HPDE6-E6E7 (cell line): ENCODE results near the gene CTIF.
"Not testable (repeated sequence)": the region's sequence is repeated elsewhere in the genome, so short reads cannot be mapped to it uniquely, and the experiment has no call there.

Experiments used
- DNase-seq: peaks from one replicate; pipeline ENCODE4 v3.0.0; 2011; ENCODE audit warnings: missing footprints; ENCODE audit errors: extremely low spot score

The CTIF gene

DNA sequence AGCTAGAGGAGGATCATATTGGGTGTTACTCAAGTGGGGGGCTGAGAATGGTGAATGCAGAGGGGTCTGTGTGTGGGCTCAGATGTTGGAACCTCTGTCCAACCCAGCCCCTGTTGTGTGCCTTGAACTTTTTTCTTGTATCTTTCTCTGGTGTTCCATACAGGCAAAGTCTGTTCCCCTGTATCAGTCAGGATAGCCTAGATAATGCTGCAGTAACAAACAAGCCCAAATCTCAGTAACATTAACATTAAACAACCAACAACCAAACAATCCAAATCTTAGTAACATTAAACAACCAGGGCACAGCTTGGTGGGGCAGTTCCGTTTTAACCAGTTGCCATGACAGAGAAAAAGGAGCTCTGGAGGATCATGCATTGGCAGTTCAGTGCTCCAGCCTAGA, 103.7 kb downstream of the CTIF start:
- DNase-seq: no peak

DNA sequence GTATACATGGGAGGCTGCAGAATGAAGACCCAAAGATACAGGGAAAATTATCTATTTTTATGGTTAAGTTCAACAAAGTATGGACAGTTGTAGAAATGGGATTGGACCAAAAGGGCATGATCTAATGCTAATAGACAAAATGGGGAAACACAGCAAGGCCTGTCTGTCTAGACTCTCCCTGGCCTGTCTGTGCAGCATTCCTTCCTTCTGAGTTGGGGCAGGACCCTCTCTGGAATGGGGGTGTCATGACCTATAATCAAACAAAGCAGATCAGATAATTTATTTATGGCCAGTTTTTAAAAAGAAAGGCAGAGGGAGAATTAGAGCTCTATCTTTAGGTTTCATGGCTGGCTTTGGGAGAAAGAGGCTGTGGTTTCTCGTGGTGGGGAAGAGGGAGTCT, 104.4 kb downstream of the CTIF start:
- no peak for DNase-seq

DNA sequence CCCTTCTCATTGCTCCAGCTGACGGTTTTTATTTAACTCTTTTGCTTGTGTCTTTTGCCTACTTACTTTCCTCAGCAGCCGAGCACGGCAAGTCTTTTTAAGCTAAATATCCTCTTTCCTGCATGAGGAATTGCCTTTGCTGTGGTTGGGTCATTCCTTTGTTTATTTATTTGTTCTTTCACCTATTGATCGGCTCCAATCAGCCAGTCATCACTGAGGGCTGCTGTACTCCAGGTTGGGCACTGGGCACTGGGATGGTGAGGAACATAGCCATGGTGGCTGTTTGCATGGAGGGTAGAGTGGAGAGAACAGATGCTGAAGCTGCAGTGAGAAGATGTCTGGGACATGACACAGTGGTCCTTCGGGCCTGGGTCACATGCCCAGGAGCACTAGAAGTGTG, 105.2 kb downstream of the CTIF start:
- no peak for DNase-seq

DNA sequence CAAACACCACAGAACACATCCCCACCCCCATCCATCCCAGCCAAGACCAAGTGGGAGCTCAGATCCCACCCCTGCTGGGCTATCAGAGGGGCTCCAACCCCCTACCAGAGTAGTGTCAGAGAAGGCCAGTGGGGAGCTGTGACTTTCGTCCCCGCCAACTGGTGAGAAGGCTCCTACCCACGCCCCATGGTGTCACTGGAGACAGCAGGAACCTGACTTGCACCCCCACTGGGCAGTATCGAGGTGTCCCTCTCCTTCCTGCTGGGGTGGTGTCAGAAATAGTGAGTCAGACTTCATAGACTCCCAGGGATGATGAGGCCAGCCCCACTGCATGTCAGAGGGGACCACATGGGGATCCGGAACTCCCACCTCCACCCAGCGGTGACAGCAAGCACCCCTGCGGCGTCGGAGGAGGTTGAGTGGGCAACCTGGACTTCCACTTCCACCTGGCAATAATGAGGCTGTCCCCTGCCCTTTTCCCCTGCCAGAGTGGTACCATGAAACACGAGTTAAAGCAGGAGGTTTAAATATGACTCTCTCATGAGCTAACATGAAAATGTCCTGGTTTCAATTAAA, 106.7 kb downstream of the CTIF start:
- no peak for DNase-seq

DNA sequence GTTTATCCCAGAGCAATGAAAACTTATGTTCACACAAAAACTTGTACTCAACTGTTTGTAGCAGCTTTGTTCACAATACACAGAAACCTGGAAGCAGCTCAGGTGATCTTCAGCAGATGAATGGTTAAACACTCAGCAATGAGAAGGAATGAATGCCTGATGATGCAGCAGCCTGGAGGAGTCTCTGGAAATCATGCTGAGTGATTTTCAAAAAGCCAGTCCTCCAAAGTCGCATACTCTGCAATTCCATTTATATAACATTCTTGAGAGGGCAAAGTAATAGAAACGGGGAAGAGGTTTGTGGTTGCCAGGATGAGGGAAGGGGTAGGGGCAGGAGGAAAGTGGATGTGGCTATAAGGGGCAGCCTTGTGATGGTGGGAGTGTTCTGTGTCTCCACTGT, 108.1 kb downstream of the CTIF start:
- DNase-seq: no peak

DNA sequence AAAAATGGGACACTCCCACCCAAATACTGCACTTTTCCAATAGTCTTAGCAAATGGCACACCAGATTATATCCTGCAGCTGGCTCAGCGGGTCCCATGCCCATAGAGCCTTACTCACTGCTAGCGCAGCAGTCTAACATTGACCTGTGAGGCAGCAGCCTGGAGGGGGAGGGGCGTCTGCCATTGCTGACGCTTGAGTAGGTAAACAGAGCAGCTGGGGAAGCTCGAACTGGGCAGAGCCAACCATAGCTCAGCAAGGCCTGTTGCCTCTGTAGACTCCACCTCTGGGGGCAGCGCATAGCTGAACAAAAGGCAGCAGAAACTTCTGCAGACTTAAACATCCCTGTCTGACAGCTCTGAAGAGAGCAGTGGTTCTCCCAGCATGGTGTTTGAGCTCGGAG, 110.4 kb downstream of the CTIF start:
- DNase-seq: no peak

DNA sequence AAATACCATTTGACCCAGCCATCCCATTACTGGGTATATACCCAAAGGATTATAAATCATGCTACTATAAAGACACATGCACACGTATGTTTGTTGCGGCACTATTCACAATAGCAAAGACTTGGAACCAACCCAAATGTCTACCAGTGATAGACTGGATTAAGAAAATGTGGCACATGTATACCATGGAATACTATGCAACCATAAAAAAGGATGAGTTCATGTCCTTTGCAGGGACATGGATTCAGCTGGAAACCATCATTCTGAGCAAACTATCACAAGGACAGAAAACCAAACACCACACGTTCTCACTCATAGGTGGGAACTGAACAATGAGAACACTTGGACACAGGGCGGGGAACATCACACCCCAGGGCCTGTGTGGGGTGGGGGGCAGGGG, 115.8 kb downstream of the CTIF start:
- DNase-seq: not testable (repeated sequence)

DNA sequence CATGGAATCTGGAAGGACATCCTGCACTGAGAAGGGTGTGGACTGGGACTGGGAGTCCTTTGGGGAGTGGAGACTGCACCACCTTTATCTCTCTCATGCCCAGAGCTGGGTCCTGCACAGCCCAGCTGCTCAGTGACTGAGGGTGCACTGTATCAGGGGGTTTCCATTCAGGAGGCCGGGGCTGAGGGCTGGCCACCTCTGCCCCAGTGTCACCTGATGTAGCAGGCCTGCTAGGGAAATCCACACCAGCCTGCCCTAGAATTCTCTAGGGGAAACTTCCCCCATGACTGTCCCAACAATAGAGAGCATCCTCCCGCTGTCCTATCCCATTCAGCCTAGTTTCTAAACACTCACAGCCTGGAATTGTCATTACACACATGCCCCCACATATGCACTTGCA, 116.7 kb downstream of the CTIF start:
- no peak for DNase-seq

DNA sequence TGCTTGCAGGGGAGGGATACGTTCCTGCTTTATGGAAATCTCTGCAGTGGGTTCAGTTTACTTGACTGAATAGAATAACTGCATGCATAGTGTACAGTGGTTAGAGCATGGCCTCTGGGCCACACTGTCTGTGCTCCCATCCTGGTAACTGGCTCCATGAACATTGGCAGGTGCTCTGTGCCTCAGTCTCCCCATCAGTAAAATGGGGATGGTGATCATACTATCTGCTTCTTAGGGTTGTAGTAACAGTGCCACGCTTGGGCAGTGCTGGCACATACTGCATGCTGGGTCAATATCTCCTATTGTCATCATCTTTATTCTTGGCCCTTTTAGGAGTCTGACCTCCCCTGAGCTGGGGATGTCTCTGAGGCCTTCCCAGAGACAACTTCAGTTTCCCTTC, 117.3 kb downstream of the CTIF start:
- DNase-seq: no peak

DNA sequence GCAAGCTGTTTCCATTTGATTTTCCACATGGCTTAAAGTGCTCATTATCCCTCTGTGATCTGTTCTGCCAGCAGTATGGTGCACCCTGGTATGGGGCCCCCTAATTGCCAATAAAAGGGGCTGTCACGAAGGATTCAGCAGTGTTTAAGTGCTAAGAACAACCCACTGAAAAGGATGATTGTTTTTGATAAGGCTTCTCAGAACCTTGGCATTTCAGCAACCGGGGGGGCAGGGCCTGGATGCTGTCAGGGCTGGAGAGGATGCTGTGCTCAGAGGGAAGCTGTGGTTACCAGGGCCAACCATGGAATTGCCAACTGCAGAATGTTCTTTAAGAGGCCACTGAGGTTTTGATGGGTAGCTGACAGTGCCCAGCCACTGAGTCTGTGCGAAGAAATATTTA, 117.8 kb downstream of the CTIF start:
- no peak for DNase-seq

DNA sequence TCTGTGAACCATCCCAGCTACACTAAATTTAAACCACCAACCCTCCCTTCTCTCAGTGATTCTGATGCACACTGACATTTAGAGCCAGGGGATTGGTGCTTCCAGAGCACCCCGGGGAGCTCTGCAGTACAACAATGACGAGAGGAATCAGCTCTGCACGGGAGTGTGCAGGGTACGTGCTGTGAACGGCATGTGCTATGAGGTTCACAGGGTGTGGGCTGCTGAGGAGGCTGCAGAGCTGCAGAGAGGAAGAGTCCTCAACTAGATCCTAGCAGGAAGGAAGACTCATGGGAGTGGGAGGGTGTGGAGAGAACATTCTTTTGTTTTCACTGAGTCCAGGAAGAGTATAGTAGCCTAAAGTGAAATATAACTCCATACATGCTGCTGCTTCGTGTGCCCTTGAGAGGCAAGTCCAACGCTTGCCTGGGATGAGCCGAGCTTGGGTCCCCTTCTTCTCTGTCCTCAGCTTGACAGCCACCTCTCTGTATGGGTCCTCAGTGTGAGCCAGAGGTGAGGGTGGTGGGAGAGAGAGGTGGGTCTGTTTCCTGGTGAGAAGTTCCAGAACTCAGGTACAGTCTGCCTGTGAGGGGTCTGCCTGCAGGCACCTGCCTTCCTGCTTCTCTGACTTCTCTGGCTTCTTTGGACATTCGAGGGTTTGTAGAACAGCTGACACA, 118.8 kb downstream of the CTIF start:
- DNase-seq: no peak

DNA sequence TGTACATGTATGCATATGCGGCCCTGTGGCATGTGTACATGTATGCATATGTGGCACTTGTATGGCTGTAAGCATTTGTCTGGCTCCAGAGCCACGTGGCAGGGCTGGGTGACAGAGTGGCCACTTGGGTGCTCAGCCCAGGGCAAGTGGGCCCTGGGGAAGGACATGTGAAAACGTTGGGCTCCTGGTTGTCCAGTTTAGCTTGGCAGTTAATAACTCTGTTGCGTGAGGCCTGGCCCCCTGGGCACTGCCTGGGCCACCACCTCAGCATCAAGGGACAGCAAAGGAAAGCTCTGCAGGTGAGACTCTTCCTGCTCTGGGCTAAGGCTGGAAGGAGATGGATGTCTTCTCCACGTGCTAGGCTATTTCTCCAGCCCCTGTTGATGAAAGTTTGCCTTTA, 119.9 kb downstream of the CTIF start:
- DNase-seq: no peak

DNA sequence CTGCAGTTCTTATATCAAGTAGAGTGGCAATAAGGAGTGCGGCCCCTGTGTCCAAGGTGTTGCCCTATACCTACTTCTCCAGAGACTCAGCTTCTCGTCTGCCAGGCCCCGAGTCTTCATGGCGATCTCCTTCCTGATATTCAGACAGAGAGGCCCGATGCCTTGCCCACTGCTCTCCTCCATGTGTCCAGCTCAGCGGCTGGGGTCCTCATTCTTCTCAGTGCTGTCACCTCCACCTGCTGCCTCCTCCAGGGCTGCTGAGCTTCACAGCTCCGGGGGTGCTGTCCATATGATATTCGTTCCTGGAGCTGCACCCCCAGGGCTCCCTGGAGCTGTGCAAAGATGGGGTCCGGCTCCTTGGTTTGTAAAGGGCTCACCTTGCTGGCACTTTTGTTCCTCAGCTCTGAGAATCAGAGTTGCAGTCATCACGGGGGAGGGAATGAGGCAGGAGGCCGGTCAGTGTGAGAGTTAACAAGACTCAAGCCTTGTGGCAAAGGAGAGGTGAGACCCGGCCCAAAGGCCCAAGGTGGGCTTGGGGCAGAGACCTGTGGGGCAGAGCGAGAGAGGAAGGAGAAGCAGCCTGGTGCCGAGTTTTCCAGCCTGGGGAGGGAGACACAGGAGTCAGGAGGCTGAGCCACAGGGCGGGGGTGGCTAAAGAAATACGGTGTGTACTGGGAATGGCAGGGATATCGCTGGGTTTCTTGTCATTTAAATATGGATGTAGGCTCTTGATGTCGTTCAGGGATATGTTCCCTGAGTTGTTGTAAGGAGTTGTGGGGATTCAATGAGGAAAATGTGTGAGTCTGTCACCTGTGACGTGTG, 120.6 kb downstream of the CTIF start:
- no peak for DNase-seq

DNA sequence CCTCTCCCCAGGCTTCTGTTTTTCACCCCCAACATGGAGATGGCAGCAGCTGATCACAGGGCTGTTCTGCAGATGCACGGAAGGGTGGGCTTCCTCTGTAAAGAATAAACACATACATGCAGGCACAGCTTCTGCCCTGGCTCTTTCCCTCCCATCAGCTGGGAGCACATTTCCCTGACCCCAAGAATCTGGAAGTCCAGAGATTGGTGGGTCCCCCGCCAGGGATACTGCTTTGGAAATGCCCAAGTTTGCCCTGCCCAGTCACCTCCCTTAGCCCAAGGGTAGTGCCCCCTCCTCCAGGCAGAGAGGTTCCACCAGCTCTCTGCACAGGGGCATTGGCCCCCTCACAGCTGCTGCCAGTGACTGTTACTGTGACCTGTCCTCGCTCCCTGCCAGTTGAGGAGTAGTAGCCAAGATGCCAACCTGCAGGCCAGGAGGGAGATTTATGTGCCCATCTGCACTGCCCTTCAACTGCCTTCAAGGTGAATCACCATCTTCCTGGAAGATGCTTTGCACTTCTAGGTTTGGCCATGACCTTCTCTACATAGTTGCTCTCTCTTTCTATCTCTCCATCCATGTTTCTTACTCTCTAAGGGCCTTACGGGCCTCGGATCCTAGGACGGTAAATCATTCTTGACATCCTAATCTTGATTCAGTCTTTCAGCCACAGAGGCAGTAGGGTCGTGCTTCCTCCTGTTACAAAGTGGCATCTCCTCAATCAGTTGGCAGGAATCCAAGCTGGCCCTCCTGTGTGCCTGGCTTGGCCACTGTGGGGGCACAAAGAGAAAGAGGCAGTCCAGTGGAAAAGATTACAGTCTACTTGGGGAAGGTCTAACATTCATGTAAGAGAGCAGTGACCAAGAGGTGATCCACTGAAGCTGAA, 121.8 kb downstream of the CTIF start:
- no peak for DNase-seq

DNA sequence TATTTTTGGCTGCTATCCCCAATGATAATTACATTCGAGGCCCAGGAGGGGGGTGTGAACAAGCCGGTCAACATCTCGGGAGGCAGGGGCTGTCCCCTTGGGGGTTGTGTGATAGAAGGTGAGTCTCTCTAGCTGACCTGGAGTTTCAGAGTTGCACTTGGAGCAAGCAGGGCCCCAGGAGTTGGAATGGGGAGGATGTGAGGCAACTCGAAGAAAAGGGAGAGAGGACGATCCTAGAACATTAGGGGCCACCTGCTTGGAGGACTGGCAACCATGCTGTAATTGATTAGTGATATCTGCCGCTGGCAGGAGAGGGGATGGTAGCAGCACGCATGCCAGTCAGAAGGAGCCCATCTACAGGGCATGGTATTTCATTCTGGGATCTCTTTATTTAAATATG, 122.6 kb downstream of the CTIF start:
- no peak for DNase-seq

DNA sequence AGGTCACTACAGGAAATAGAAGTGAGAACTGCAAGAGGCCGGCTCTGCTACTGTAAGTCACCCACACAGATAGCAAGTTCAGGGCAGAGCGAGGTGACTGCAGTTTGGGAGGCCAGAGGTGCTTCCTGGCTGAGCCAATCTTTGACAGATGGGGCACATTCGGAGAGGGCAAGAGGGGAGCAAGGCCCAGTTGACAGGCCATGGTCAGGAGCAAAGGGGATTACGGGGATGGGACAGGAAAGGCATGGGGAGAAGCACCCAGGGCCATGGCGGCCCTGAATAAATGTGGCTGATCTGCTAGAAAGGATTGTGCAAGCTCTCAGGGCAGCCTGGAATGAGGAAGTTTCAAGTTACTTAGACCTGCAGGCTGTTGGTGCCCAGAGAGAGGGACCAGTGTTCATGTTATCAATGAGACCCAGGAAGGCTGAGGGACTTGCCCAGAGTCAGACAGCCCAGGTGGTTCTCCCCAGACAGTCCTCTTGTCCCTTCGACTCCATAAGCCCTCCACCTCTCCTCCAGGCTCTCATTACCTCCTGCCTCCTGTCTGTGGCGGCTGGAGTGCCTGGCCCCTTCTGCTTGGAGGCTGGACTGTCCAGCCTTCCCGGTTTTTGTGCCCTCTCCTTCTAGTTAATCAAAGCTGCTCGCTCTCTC, 123.3 kb downstream of the CTIF start:
- peak; percentile 66 for DNase-seq

DNA sequence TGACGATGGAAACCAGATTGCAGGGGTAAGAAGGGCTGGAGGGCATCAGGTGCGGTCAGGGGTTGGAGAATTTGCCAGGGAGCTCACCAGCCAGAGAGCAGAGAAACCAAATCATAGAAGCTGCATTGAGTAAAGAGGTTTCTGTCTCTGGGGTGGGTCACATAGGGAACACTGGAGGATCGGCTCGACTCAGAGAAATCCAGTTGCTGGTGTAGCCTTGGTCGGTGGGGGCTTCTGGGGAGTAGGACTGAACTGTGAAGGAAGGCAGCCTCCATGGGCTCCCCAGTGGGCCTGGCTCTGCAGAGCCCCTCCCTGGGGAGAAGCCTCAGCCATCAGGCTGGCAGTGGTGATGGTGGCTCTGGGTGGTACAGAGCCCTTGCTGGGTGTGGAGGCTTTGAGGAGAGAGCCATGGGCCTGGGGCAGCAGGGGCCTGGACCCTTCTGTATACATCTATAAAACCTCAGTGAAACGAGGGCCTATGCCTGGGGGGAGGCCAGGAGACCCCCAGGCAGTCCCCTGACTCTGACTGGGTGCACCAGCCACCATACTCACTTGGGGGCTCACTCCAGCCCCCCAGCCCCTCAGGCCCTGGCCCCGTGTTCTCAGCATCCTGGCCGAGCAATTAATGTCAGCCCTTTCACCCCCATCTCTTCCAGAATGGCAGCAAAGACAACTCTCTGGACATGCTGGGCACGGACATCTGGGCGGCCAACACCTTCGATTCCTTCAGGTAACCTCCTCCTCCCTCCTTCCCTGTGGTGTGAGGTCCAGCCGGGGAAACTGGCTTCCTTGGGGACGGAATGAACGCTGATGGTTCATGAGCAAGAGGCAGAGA, 124.5 kb downstream of the CTIF start:
- no peak for DNase-seq

DNA sequence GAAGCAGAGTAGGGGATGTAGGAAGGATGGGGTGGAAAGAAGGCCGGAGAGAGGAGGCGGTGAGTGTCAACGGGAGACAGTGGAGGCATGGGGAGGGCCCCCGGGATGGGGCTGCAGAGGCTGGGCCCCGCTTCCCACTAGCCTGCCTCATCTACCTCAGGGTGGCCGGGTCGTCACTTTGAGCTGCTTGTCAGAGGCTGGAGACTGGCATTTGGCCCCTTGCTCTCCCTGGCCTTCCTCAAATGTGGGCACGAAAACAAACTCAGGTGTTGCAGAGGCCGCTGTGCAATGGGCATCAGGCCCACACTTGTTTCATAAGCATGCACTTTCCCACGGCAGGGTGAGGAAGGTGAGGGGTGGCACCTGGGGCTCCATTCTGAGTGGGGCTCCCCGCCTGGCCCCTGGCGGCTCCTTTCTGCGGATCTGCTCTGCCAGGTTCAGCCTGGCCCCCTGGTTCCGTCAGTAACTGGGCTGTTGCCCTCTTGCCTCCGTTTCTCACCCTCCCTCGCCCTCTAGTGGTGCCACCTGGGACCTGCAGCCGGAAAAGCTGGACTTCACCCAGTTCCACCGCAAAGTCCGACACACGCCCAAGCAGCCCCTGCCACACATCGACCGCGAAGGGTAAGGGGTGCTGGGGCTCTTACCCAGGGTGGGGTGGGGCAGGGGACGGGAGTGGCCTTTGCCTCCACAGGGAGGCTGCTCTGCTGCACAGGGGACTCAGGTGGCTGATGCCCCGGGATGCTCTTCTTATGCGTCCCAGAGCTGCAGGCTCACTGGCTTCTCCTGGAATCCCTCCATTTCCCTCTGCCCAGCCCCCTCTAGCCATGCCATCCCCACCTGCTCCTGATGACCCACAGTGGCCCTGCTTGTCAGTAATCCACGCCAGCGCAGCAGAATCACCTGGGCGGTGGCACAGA, 125.4 kb downstream of the CTIF start:
- DNase-seq: peak; percentile 53

DNA sequence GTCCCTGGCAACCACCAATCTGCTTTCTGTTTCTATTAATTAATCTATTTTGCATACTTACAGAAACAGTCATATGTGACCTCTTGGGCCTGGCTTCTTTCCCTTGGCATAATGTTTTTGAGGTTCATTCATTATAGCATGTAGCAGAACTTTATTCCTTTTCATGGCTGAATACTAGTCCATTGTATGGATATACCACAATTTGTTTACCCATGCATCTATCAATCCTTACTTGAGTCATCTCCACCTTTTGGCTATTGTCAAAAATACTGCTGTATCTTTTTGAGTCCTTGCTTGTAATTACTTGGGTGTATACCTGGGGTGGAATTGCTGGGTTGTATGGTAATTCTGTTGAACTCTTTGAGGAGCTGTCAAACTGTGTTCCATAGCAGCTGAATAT, 126.8 kb downstream of the CTIF start:
- no peak for DNase-seq

DNA sequence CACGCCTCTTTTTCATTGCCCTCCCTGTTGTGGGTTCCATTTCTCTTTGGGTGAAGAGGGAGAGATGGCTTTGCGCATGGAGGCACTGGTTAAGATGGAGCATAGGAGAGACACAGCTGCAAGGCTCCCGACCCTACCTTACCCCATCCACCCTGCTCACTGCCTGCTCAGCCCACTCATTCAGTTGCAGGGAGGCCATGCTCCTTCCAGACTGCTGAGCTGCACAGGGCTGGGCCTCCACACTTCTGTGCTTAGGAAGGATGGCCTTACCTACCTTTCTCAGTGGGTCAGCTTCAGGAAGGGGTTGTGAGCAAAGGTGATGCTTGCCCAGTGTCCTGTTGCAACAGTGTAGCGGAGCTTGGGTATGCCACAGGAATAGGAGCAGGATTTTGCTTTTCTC, 127.8 kb downstream of the CTIF start:
- DNase-seq: no peak
